ENCODE results near the gene ZBTB7A.

- no peak for TF ChIP-seq CTCF (IDR thresholded peaks at IDR 0.05; ENCODE audit: insufficient read depth, low read length)
- no peak for TF ChIP-seq POLR2AphosphoS5 (IDR thresholded peaks at IDR 0.05; ENCODE audit: low read depth)
- TF ChIP-seq REST (IDR thresholded peaks at IDR 0.05; ENCODE audit: insufficient replicate concordance, low read depth) = no peak
Measured at GRCh38 chr19:4109626-4109945, 42.9 kb upstream of the ZBTB7A start.

Data from HL-60 (cell line).